Stimulated activated CD8-positive, alpha-beta memory T cell treated with anti-CD3 and anti-CD28 coated beads, Interleukin-4, amount 100 ng/mL, for 48 hours (primary cell): Measurements from ENCODE around the gene DCDC2C.

Experiments
- DNase-seq: peaks from one replicate; pipeline ENCODE4 v3.0.0-alpha.2; 2020

The DCDC2C gene

DNA sequence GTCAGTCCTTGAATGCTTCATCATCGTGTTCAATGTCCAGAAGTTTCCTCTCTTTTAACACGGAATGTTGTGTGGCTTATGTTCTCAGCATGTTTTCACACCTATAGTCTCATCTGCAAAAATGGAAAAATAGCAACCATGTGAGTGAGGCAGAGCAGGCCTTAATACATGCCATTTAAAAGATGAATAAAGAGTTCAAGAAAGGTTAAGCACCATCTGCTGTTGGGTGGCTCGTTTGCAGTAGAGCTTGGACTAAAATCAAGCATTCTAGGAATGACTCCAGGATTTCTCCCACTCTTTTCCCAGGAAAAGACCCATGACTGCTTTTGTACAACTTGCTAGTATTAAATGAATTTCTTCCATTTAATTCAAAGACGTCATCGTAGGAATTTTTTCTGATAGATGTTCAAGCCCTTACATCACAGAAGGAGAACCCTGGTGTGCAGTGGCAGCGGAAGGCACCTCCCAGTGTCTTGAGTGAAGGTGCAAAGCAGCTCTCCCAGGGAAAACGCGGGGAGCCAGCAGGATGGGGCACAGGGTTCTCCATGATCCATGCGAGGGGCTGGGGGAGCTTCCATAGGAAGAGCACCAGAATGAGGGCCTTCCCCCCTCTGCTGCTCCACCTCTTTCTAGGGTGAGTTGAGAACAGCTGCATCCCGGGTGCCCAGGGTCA lies 9.6 kb downstream of the DCDC2C start:
- no peak for DNase-seq

DNA sequence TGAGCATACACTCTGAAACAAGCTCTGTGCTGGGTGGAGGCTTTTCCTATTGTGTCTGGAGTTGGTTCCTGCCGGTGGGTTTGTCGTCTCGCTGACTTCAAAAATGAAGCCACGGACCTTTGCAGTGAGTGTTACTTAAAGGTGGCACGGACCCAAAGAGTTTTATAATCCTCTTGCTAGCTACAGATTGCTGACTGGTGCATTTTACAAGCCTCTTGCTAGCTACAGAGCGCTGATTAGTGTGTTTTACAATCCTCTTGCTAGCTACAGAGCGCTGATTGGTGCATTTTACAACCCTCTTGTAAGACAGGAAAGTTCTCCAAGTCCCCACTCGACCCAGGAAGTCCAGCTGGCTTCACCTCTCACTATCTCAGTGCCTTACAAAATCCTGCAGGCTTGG lies 15.3 kb downstream of the DCDC2C start:
- no peak for DNase-seq

- DNase-seq: no peak
These were observed 21.6 kb downstream of the DCDC2C start for GRCh38 chr2:3725002-3725401.

DNA sequence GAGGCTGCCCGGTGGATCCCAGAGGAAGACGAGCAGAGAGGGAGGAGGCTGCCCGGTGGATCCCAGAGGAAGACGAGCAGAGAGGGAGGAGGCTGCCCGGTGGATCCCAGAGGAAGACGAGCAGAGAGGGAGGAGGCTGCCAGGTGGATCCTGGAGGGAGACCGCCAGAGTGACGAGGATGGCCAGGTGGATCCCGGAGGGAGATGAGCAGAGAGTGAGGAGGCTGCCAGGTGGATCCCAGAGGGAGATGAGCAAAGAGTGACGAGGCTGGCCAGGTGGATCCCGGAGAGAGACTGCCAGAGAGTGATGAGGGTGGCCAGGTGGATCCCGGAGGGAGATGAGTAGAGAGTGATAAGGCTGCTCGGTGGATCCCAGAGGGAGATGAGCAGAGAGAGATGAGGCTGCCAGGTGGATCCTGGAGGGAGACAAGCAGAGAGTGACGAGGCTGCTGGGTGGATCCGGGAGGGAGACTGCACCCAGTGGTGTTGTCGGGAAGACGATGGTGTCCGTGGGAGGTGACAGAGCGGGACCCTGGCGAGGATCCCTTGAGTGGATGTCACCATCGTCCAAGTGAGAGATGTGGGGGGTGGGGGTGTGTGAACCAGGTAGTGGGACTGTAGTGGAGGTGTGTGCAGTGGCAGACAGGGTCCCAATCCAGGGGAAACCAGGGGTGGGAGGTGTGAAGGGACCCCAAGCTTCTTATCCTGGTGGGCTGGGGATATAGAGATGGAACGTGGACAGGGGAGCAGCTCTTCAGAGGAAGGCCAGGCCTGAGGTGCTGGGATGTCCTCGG lies 22.3 kb downstream of the DCDC2C start:
- DNase-seq: no peak

GRCh38 chr2:3726511-3726910 lies 23.1 kb downstream of the DCDC2C start:
- no peak for DNase-seq

- DNase-seq: no peak
These were observed 24.1 kb downstream of the DCDC2C start for GRCh38 chr2:3727397-3728045.

GRCh38 chr2:3728104-3729054 lies 25.0 kb downstream of the DCDC2C start:
- no peak for DNase-seq

DNA sequence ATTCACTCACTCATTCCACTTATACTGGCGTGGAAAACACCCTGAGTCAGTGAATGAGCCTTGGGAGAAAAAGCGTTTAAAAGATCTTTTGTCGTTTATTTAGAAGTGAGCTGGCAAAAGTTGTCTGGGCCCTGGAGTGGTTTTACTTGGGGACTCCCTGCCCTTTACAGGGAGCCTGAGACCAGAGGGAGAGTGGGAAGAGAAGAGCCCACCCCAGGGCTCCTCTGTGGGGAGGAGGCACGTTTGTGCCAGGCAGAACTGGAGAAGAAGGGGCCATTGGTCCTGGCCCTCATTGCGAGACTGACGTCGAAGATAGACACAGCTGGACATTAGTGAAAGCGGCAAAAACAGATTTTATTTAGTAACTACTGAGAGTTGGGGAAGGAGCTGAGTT lies 25.7 kb downstream of the DCDC2C start:
- DNase-seq: no peak

DNA sequence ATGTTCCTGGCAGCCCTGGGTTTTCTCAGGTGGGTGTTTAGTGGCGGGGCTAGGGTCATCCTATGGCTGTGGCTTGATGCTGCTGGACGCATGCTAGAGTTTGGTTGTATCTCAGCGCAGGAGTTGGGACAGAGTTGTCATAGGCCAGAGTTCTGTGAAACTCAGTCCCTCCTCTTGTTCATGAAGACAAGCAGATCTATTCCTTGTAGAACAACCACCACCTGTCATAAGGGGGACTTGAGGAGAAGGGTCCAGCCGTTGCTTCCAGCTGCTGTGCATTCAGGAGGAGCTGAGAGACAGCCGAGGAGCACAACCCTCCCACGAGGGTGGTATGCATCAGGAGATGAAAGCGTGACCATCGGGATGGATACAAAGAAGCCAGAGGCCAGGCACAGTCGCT lies 26.4 kb downstream of the DCDC2C start:
- no peak for DNase-seq

DNA sequence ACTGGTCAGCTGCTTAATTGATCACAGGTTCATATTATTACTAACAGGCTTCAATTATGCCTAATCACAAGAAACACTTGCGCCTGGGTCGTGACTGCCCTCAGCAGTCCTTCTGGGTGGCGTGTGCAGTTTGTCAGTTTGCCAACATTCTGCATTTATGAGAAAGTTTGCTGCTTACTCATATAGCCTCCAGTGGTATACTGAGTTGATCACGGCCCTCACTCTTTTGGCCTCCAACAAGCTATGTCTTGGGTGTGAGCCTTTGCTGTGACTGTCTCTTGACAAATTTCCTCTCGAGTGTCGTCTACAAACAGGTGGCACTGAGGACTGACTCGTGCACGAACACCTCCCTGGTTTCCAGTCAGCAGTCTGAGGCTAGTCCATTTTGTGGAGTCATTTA lies 27.3 kb downstream of the DCDC2C start:
- no peak for DNase-seq

- no peak for DNase-seq
These were observed 28.5 kb downstream of the DCDC2C start for GRCh38 chr2:3731829-3732228.

DNA sequence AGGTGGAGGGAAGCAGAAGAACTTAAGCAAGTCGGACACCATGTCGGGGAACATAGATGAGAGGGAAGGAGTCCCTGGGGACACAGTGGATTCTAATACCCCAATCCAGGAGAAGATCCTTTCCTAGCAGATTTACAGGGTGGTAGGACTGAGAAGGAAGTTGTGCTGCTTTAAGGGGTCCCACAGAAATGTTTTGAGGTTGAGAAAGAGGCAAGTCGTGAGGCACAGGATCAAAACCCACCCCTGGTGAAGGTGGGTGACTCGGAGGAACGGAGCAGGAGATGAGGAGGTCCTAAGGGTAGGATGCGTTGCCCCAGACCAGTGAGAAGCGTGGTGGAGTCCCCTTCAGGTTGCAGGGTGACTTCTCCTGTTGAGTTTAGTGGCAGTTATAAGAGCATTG lies 32.7 kb downstream of the DCDC2C start:
- no peak for DNase-seq

DNA sequence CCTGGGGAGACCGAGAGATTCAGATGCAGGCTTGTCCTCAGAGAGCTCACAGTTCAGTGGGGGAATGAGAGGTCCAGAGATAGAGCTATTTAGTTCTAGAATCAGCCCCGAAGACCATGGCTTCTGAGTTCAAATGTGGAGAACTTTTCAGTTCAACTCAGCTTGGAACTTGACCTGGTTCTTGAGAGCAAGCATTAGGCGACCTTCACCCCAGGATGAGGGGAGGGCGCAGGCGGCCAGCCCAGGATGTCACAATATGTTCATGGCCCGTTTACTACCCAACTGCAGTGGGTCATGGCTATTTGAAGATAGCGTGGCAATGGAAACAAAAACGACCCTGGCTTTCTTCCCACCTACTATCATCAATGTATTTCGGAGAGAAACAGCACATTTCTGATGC lies 33.8 kb downstream of the DCDC2C start:
- DNase-seq: no peak

- no peak for DNase-seq
These were observed 35.1 kb downstream of the DCDC2C start for GRCh38 chr2:3738454-3738853.

DNA sequence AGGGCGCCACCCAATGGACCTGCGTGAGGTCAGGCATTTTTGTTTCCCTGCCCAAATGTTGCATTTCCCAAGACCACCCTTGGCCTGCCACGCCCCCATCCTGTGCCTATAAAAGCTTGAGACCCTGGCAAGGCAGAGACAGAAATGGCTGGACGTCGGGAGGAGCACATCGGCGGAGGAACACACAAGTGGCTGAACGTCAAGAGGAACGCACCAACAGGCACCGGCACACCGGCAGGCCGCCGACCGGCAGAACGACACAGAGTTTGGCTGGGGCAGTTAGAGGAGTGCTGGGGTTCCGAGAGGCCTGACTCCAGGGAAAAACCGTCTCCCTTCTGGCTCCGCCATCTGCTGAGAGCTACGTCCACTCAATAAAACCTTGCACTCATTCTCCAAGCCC lies 35.9 kb downstream of the DCDC2C start:
- DNase-seq: no peak

- DNase-seq: no peak
These were observed 38.0 kb downstream of the DCDC2C start for GRCh38 chr2:3741396-3741795.

- DNase-seq: no peak
These were observed 38.7 kb downstream of the DCDC2C start for GRCh38 chr2:3741867-3742602.

GRCh38 chr2:3742743-3743508 lies 39.6 kb downstream of the DCDC2C start:
- no peak for DNase-seq

DNA sequence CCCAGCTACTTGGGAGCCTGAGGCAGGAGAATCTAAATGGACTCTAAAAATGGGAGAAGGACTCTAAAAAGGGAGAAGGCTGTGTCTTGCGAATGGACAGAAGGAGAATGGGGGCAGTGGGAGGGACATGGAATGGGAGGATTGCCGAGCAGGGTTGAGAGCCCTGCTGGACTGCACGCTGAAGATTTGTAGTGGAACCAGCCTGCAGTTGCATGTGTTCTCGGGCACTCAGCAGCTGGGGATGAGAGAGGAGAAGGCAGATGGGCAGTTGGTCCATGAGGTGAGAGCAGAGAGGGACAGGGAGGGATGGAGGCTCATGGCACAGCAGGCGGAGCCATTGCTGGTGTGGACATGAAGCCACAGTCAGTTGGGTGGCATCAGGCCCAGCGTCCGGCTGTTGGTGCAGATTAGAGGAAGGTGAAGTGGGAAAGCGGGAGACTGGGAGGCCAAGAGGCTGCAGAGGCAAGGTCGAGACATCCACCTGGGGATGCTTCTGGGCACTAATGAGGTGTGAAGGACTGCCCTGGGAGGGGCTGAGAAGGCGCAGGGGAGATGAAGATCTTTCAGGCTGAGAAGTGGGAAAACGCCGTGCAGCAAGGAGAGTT lies 40.7 kb downstream of the DCDC2C start:
- no peak for DNase-seq

DNA sequence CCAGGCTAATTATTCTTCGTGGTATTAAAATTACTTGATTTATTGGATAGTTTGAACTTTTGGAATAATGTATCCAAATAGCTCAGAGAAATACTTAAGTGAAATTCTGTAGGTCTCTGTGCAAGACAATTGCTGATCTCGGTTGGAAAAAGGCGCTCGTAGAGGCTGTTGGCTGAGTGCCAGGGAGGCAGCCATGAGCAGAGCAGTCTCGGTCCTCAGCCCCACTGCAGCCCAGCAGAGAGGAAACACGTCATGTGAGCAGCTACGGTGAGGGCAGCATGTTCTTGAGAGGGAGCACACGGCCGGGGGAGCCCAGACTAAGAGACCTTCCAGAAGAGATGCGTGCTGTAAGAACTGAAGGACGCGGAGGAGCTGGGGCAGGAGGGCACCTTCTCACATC lies 42.5 kb downstream of the DCDC2C start:
- no peak for DNase-seq

GRCh38 chr2:3747032-3747654 lies 43.8 kb downstream of the DCDC2C start:
- DNase-seq: no peak
